HEK293 (cell line): ENCODE measurements around the gene GRID2.

Source experiments
- CTCF ChIA-PET: fragments of 350-600 bp; formaldehyde crosslinking; extraction: SDS; loops from one replicate; lab custom pipeline; 2021; ENCODE audit warnings: antibody characterized with exemption; lab: Yijun Ruan, JAX
- POLR2A ChIA-PET: fragments of 300-600 bp; formaldehyde crosslinking; extraction: SDS; loops from one replicate; lab custom pipeline; 2020; ENCODE audit warnings: antibody characterized with exemption, inconsistent platforms; lab: Yijun Ruan, JAX
- H3K27ac ChIP-seq: fragments of 200-500 bp; sonication (Bioruptor generic); 2 replicates; pipeline ENCODE4 v1.5.1; 2014; ENCODE audit warnings: low read depth, low read length, control low read depth, inconsistent platforms; ENCODE audit errors: extremely low read depth
- H3K36me3 ChIP-seq, 2 experiments: fragments of 200-500 bp in 1 of 2; sonication (Bioruptor generic) in 1 of 2; 1 replicate in 1 of 2; 2 replicates in 1 of 2; pipeline ENCODE4 v1.5.1; 2014 to 2017; ENCODE audit warnings: inconsistent platforms in 2 of 2, low read length in 2 of 2; ENCODE audit not compliant: control insufficient read depth in 2 of 2, insufficient read depth in 1 of 2
- H3K4me1 ChIP-seq: fragments of 200-500 bp; sonication (Bioruptor generic); 2 replicates; pipeline ENCODE4 v1.5.1; 2014; ENCODE audit warnings: mild to moderate bottlenecking, low read length, inconsistent platforms; ENCODE audit not compliant: control insufficient read depth, insufficient read depth
- H3K4me3 ChIP-seq: 2 replicates; pipeline ENCODE4 v1.5.1; 2011; ENCODE audit warnings: low read depth, mild to moderate bottlenecking, control low read depth, low read length, moderate library complexity
- H3K9me3 ChIP-seq: fragments of 200-500 bp; sonication (Bioruptor generic); 2 replicates; pipeline ENCODE4 v1.5.1; 2014; ENCODE audit warnings: low read depth, low read length, inconsistent platforms; ENCODE audit not compliant: control insufficient read depth, insufficient read depth
- FEZF1 ChIP-seq: fragments of 450-650 bp; formaldehyde crosslinking; IDR thresholded peaks from 2 replicates; pipeline ENCODE4 v1.5.1; 2016; ENCODE audit warnings: missing biosample characterization, missing genetic modification characterization
- HOXD13 ChIP-seq: sonication (generic); formaldehyde crosslinking; IDR thresholded peaks from 2 replicates; pipeline ENCODE4 v1.8.0; 2022; ENCODE audit warnings: missing genetic modification reagents, borderline replicate concordance
- KLF16 ChIP-seq: fragments of 450-650 bp; formaldehyde crosslinking; IDR thresholded peaks from 2 replicates; pipeline ENCODE4 v1.5.1; 2017; ENCODE audit warnings: missing biosample characterization, missing genetic modification characterization
- MZF1 ChIP-seq: fragments of 450-650 bp; formaldehyde crosslinking; IDR thresholded peaks from 2 replicates; pipeline ENCODE4 v1.5.1; 2017; ENCODE audit warnings: missing biosample characterization, missing genetic modification characterization, borderline replicate concordance
- REPIN1 ChIP-seq: fragments of 450-650 bp; formaldehyde crosslinking; IDR thresholded peaks from 2 replicates; pipeline ENCODE4 v1.5.1; 2017; ENCODE audit warnings: missing biosample characterization, missing genetic modification characterization, low read depth
- TRIM28 ChIP-seq: IDR thresholded peaks from 2 replicates; pipeline ENCODE4 v1.6.1; 2011; ENCODE audit warnings: low read length, control low read depth, borderline replicate concordance
- ZBTB20 ChIP-seq: fragments of 450-650 bp; formaldehyde crosslinking; IDR thresholded peaks from 2 replicates; pipeline ENCODE4 v1.5.1; 2016; ENCODE audit warnings: missing biosample characterization, missing genetic modification characterization
- ZBTB8A ChIP-seq: fragments of 450-650 bp; formaldehyde crosslinking; IDR thresholded peaks from 2 replicates; pipeline ENCODE4 v1.5.1; 2016; ENCODE audit warnings: missing biosample characterization, missing genetic modification characterization
- ZNF19 ChIP-seq: fragments of 450-650 bp; formaldehyde crosslinking; IDR thresholded peaks from 2 replicates; pipeline ENCODE4; 2016; ENCODE audit warnings: missing biosample characterization, missing genetic modification characterization, low read depth
- ZNF2 ChIP-seq: fragments of 450-650 bp; formaldehyde crosslinking; IDR thresholded peaks from 2 replicates; pipeline ENCODE4 v1.5.1; 2016; ENCODE audit warnings: missing biosample characterization, missing genetic modification characterization
- ZNF391 ChIP-seq: fragments of 450-650 bp; formaldehyde crosslinking; IDR thresholded peaks from 2 replicates; pipeline ENCODE4 v1.5.1; 2016; ENCODE audit warnings: low read depth, missing biosample characterization, missing genetic modification characterization, borderline replicate concordance
- ZNF394 ChIP-seq: fragments of 450-650 bp; formaldehyde crosslinking; IDR thresholded peaks from 2 replicates; pipeline ENCODE4 v1.5.1; 2016; ENCODE audit warnings: missing biosample characterization, missing genetic modification characterization, mild to moderate bottlenecking, moderate library complexity, borderline replicate concordance
- ZNF398 ChIP-seq: fragments of 450-650 bp; formaldehyde crosslinking; IDR thresholded peaks from 2 replicates; pipeline ENCODE4 v1.5.1; 2017; ENCODE audit warnings: missing biosample characterization, missing genetic modification characterization
- ZNF433 ChIP-seq: fragments of 450-650 bp; formaldehyde crosslinking; IDR thresholded peaks from 2 replicates; pipeline ENCODE4 v1.5.1; 2016; ENCODE audit warnings: missing biosample characterization, missing genetic modification characterization, low read depth
- ZNF521 ChIP-seq: fragments of 450-650 bp; formaldehyde crosslinking; IDR thresholded peaks from 2 replicates; pipeline ENCODE4 v1.5.1; 2017; ENCODE audit warnings: missing biosample characterization, mild to moderate bottlenecking, missing genetic modification characterization
- ZNF530 ChIP-seq: fragments of 450-650 bp; formaldehyde crosslinking; IDR thresholded peaks from 2 replicates; pipeline ENCODE4 v1.5.1; 2016; ENCODE audit warnings: low read depth, missing biosample characterization, missing genetic modification characterization
- ZNF600 ChIP-seq: fragments of 450-650 bp; formaldehyde crosslinking; IDR thresholded peaks from 2 replicates; pipeline ENCODE4 v1.5.1; 2016; ENCODE audit warnings: missing biosample characterization, missing genetic modification characterization
- ZNF701 ChIP-seq: fragments of 450-650 bp; formaldehyde crosslinking; IDR thresholded peaks from 2 replicates; pipeline ENCODE4 v1.5.1; 2016; ENCODE audit warnings: missing biosample characterization, missing genetic modification characterization
- TF ChIP-seq, protein P1 (sequence below): fragments of 450-650 bp; formaldehyde crosslinking; IDR thresholded peaks from 2 replicates; pipeline ENCODE4 v1.5.1; 2016; ENCODE audit warnings: missing biosample characterization, missing genetic modification characterization
- TF ChIP-seq, protein P2 (sequence below): fragments of 450-650 bp; formaldehyde crosslinking; IDR thresholded peaks from 2 replicates; pipeline ENCODE4 v1.5.1; 2016; ENCODE audit warnings: missing biosample characterization, missing genetic modification characterization

The GRID2 gene

GRCh38 chr4:93127489-93127888, 823.7 kb downstream of the GRID2 start (continued):
- TF ChIP-seq ZNF2 (tag by site-specific recombination) = no peak
- no peak for TF ChIP-seq MZF1 (tag by site-specific recombination)
- TF ChIP-seq, all 188 proteins: peak for 0

GRCh38 chr4:93132631-93133030, 828.9 kb downstream of the GRID2 start:
- ChIA-PET POLR2A (no interaction called here), CTCF (no interaction called here)
- TF ChIP-seq ZBTB20 (no peak), ZNF398 (tag by site-specific recombination) (no peak), ZNF433 (tag by site-specific recombination) (no peak), TRIM28 (no peak), ZNF19 (tag by site-specific recombination) (no peak), ZBTB8A (tag by site-specific recombination) (no peak)
- Histone ChIP-seq H3K36me3 (no peaks in the 10 kb centered on the region), H3K4me3 (no peak overlapping the region), H3K27ac (no peak overlapping the region), H3K9me3 (no peaks in the 10 kb centered on the region), H3K4me1 (no peaks in the 10 kb centered on the region)

GRCh38 chr4:93139118-93139517, 835.4 kb downstream of the GRID2 start:
- Histone ChIP-seq H3K9me3 (no peaks in the 10 kb centered on the region), H3K27ac (no peak overlapping the region), H3K4me1 (no peaks in the 10 kb centered on the region), H3K4me3 (no peak overlapping the region), H3K36me3 (no peaks in the 10 kb centered on the region)
- TF ChIP-seq ZNF600 (no peak), ZNF521 (tag by site-specific recombination) (no peak), FEZF1 (tag by site-specific recombination) (no peak), KLF16 (tag by site-specific recombination) (no peak), REPIN1 (tag by site-specific recombination) (no peak), HOXD13 (no peak), ZNF391 (no peak), ZNF394 (tag by site-specific recombination) (no peak), ZNF530 (tag by site-specific recombination) (no peak), ZNF701 (tag by site-specific recombination) (no peak)
- TF ChIP-seq, protein P1, sequence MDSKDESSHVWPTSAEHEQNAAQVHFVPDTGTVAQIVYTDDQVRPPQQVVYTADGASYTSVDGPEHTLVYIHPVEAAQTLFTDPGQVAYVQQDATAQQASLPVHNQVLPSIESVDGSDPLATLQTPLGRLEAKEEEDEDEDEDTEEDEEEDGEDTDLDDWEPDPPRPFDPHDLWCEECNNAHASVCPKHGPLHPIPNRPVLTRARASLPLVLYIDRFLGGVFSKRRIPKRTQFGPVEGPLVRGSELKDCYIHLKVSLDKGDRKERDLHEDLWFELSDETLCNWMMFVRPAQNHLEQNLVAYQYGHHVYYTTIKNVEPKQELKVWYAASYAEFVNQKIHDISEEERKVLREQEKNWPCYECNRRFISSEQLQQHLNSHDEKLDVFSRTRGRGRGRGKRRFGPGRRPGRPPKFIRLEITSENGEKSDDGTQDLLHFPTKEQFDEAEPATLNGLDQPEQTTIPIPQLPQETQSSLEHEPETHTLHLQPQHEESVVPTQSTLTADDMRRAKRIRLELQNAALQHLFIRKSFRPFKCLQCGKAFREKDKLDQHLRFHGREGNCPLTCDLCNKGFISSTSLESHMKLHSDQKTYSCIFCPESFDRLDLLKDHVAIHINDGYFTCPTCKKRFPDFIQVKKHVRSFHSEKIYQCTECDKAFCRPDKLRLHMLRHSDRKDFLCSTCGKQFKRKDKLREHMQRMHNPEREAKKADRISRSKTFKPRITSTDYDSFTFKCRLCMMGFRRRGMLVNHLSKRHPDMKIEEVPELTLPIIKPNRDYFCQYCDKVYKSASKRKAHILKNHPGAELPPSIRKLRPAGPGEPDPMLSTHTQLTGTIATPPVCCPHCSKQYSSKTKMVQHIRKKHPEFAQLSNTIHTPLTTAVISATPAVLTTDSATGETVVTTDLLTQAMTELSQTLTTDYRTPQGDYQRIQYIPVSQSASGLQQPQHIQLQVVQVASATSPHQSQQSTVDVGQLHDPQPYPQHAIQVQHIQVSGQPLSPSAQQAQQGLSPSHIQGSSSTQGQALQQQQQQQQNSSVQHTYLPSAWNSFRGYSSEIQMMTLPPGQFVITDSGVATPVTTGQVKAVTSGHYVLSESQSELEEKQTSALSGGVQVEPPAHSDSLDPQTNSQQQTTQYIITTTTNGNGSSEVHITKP (tag by site-specific recombination) = no peak
- TF ChIP-seq, protein P2, sequence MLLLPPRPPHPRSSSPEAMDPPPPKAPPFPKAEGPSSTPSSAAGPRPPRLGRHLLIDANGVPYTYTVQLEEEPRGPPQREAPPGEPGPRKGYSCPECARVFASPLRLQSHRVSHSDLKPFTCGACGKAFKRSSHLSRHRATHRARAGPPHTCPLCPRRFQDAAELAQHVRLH (tag by site-specific recombination) = no peak
- ChIA-PET CTCF (no interaction called here), POLR2A (no interaction called here)
